H9 (cell line): ENCODE results near the gene CFHR5. TPM values are rescaled to one million over a fixed set of nuclear protein-coding genes. Genes with fewer than 3 reads are reported as not detected.

Experiments used
- DNase-seq: peaks from one replicate; pipeline ENCODE4 v3.0.0-alpha.2; 2017
- H2AFZ ChIP-seq: one replicate; pipeline ENCODE4 v1.6.1; 2013; ENCODE audit warnings: mild to moderate bottlenecking, low read length, control low read depth, moderate library complexity
- H2AK5ac ChIP-seq: 2 replicates; pipeline ENCODE4 v1.6.1; 2013; ENCODE audit warnings: low read length, control low read depth, mixed read lengths; ENCODE audit not compliant: insufficient read length
- H2BK120ac ChIP-seq: one replicate; pipeline ENCODE4 v1.6.1; 2013; ENCODE audit warnings: low read depth, mild to moderate bottlenecking, low read length, control low read depth, inconsistent platforms; ENCODE audit not compliant: poor library complexity, severe bottlenecking
- H2BK12ac ChIP-seq: 2 replicates; pipeline ENCODE4 v1.6.1; 2013; ENCODE audit warnings: low read length, control low read depth, mixed read lengths, low read depth; ENCODE audit not compliant: insufficient read length
- H2BK15ac ChIP-seq: 2 replicates; pipeline ENCODE4 v1.6.1; 2013; ENCODE audit warnings: low read depth, low read length, control low read depth
- H2BK20ac ChIP-seq: one replicate; pipeline ENCODE4 v1.6.1; 2013; ENCODE audit warnings: low read depth, mild to moderate bottlenecking, low read length, control low read depth, inconsistent platforms; ENCODE audit not compliant: poor library complexity, severe bottlenecking
- H2BK5ac ChIP-seq: 2 replicates; pipeline ENCODE4 v1.6.1; 2013; ENCODE audit warnings: low read length, control low read depth, mixed read lengths; ENCODE audit not compliant: insufficient read length
- H3K14ac ChIP-seq: 2 replicates; pipeline ENCODE4 v1.6.1; 2013; ENCODE audit warnings: low read length, control low read depth; ENCODE audit not compliant: insufficient read depth
- H3K18ac ChIP-seq: 2 replicates; pipeline ENCODE4 v1.6.1; 2013; ENCODE audit warnings: low read depth, mild to moderate bottlenecking, mixed read lengths, low read length, control low read depth; ENCODE audit not compliant: insufficient read length
- H3K23ac ChIP-seq: 2 replicates; pipeline ENCODE4 v1.6.1; 2013; ENCODE audit warnings: low read length, control low read depth, mixed read lengths, low read depth; ENCODE audit not compliant: insufficient read length
- H3K23me2 ChIP-seq: 2 replicates; pipeline ENCODE4 v1.6.1; 2013; ENCODE audit warnings: low read depth, mild to moderate bottlenecking, mixed read lengths, low read length, control low read depth; ENCODE audit not compliant: insufficient read length, poor library complexity, severe bottlenecking
- H3K27ac ChIP-seq: 2 replicates; pipeline ENCODE4 v1.5.1; 2013; ENCODE audit warnings: low read length, control low read depth, mixed read lengths, low read depth; ENCODE audit not compliant: insufficient read length
- H3K27me3 ChIP-seq: 2 replicates; pipeline ENCODE4 v1.6.1; 2013; ENCODE audit warnings: low read length, control low read depth, inconsistent platforms; ENCODE audit not compliant: insufficient read depth
- H3K4ac ChIP-seq: 2 replicates; pipeline ENCODE4 v1.6.1; 2013; ENCODE audit warnings: low read depth, mild to moderate bottlenecking, control low read depth, inconsistent platforms, low read length, moderate library complexity
- H3K4me1 ChIP-seq: 2 replicates; pipeline ENCODE4 v1.6.1; 2013; ENCODE audit warnings: low read length, control low read depth, inconsistent platforms; ENCODE audit not compliant: insufficient read depth
- H3K4me2 ChIP-seq: 2 replicates; pipeline ENCODE4 v1.6.1; 2013; ENCODE audit warnings: low read length, control low read depth, mixed read lengths; ENCODE audit not compliant: insufficient read length, insufficient read depth
- H3K56ac ChIP-seq: 2 replicates; pipeline ENCODE4 v1.6.1; 2013; ENCODE audit warnings: low read depth, mild to moderate bottlenecking, mixed read lengths, low read length, control low read depth; ENCODE audit not compliant: insufficient read length
- H3K79me1 ChIP-seq: 2 replicates; pipeline ENCODE4 v1.6.1; 2013; ENCODE audit warnings: low read depth, mild to moderate bottlenecking, moderate library complexity, low read length, control low read depth, inconsistent platforms; ENCODE audit not compliant: insufficient read depth, poor library complexity, severe bottlenecking
- H3K79me2 ChIP-seq: 2 replicates; pipeline ENCODE4 v1.6.1; 2013; ENCODE audit warnings: low read length, control low read depth, inconsistent platforms; ENCODE audit not compliant: insufficient read depth
- H3K9ac ChIP-seq: 2 replicates; pipeline ENCODE4 v1.6.1; 2013; ENCODE audit warnings: low read length, control low read depth, mixed read lengths; ENCODE audit not compliant: insufficient read length; ENCODE audit errors: extremely low read depth
- H3K9me3 ChIP-seq: one replicate; pipeline ENCODE4 v1.6.1; 2013; ENCODE audit warnings: low read depth, low read length, inconsistent platforms; ENCODE audit not compliant: control insufficient read depth
- H3T11ph ChIP-seq: one replicate; pipeline ENCODE4 v1.6.1; 2013; ENCODE audit warnings: mild to moderate bottlenecking, low read length, control low read depth, inconsistent platforms
- H4K20me1 ChIP-seq: one replicate; pipeline ENCODE4 v1.6.1; 2013; ENCODE audit not compliant: control insufficient read depth, insufficient read length, insufficient read depth
- H4K5ac ChIP-seq: 2 replicates; pipeline ENCODE4 v1.6.1; 2013; ENCODE audit warnings: low read depth, mild to moderate bottlenecking, mixed read lengths, low read length, control low read depth; ENCODE audit not compliant: insufficient read length
- H4K8ac ChIP-seq: replicated peaks from 2 replicates; pipeline ENCODE4 v1.6.1; 2013; ENCODE audit warnings: low read length, control low read depth, mixed read lengths, low read depth; ENCODE audit not compliant: insufficient read length
- H4K91ac ChIP-seq: 2 replicates; pipeline ENCODE4 v1.6.1; 2013; ENCODE audit warnings: low read depth, mild to moderate bottlenecking, moderate library complexity, mixed read lengths, low read length, control low read depth; ENCODE audit not compliant: insufficient read length
- H3K27ac Mint-ChIP-seq, 3 experiments: 2 replicates in 2 of 3; 3 replicates in 1 of 3; pipeline ENCODE4 v1.8.0; 2020 to 2021; ENCODE audit warnings: mixed read lengths in 3 of 3, mild to moderate bottlenecking in 1 of 3, moderate library complexity in 1 of 3
- H3K27me3 Mint-ChIP-seq: 2 replicates; pipeline ENCODE4 v1.8.0; 2021; ENCODE audit warnings: low read depth, mild to moderate bottlenecking, moderate library complexity, mixed read lengths
- H3K36me3 Mint-ChIP-seq, 3 experiments: 2 replicates in 2 of 3; 3 replicates in 1 of 3; pipeline ENCODE4 v1.8.0; 2020 to 2021; ENCODE audit warnings: low read depth in 3 of 3, mixed read lengths in 3 of 3; ENCODE audit not compliant: insufficient read depth in 1 of 3
- H3K4me1 Mint-ChIP-seq, 2 experiments: 2 replicates each; pipeline ENCODE4 v1.8.0; 2020; ENCODE audit warnings: mixed read lengths in 2 of 2
- H3K4me3 Mint-ChIP-seq, 2 experiments: 2 replicates in 1 of 2; 3 replicates in 1 of 2; pipeline ENCODE4 v1.8.0; 2020 to 2021; ENCODE audit warnings: mild to moderate bottlenecking in 2 of 2, mixed read lengths in 2 of 2, moderate library complexity in 1 of 2
- H3K9me3 Mint-ChIP-seq, 2 experiments: 2 replicates in 1 of 2; 3 replicates in 1 of 2; pipeline ENCODE4 v1.8.0; 2020; ENCODE audit warnings: mild to moderate bottlenecking in 2 of 2, mixed read lengths in 2 of 2, moderate library complexity in 1 of 2
- CTCF ChIP-seq: fragments of 200-600 bp; sonication (generic); conservative IDR thresholded peaks from 3 replicates; pipeline ENCODE4 v1.8.0; 2021; ENCODE audit warnings: antibody characterized with exemption, mild to moderate bottlenecking
- WGBS: extraction: QIAGEN DNeasy Blood & Tissue Kit; methylation state at CpG from one replicate; pipeline ENCODE4 v1.1.7; 2013; ENCODE audit warnings: missing lambda C conversion rate, low lambda C conversion rate, mixed read lengths; ENCODE audit not compliant: insufficient read length; ENCODE audit errors: extremely low coverage; 5-methylcytosine and 5-hydroxymethylcytosine counted together
- total RNA-seq: library from RNA; stranded (reverse); gene quantifications from 2 replicates; pipeline ENCODE4 v1.2.1, GENCODE V29; 2021

CFHR5 gene
- total RNA-seq, 1 experiment from 2014 or later, result not detected

- Mint-ChIP-seq H3K4me1 (peaks cover 12 to 13% of the 10 kb centered on the region in 2 experiments), H3K36me3 (no peaks in the 10 kb centered on the region; a peak in 3 of 7 replicates), H3K9me3 (peaks cover 0 to 6% of the 10 kb centered on the region in 2 experiments; a peak in 2 of 5 replicates), H3K27me3 (no peaks in the 10 kb centered on the region), H3K4me3 (no peak overlapping the region; a peak in 1 of 5 replicates), H3K27ac (peak overlapping the region in 2 of 3 experiments; percentile 25 to 38; a peak in 3 of 7 replicates)
- Histone ChIP-seq H4K5ac (no peak overlapping the region), H3K4me1 (no peaks in the 10 kb centered on the region), H2BK15ac (no peak overlapping the region), H3K9me3 (no peaks in the 10 kb centered on the region), H3K56ac (no peak overlapping the region), H2BK120ac (no peak overlapping the region), H3T11ph (no peak overlapping the region), H3K4ac (no peak overlapping the region), H3K23me2 (no peaks in the 10 kb centered on the region), H3K9ac (no peak overlapping the region), H4K20me1 (no peaks in the 10 kb centered on the region), H2BK20ac (no peak overlapping the region), H3K27me3 (no peaks in the 10 kb centered on the region), H2AK5ac (no peak overlapping the region), H3K79me1 (no peaks in the 10 kb centered on the region), H4K91ac (no peak overlapping the region), H2AFZ (peak overlapping the region; percentile 87), H3K23ac (no peak overlapping the region), H3K4me2 (no peak overlapping the region), H3K27ac (no peak overlapping the region), H3K79me2 (no peaks in the 10 kb centered on the region), H2BK12ac (no peak overlapping the region), H3K18ac (no peak overlapping the region), H3K14ac (no peak overlapping the region), H4K8ac (no peak overlapping the region), H2BK5ac (no peak overlapping the region)
- no CpG with 5 or more reads among the region's 4 CpGs for WGBS
- no peak for TF ChIP-seq CTCF
- no peak for DNase-seq
These were observed 44.4 kb downstream of the CFHR5 start for GRCh38 chr1:197021716-197022115.
